Adrenal gland (tissue), 12 donors: ENCODE measurements around the gene ANKRD34A. TPM values are rescaled to one million over a fixed set of nuclear protein-coding genes. Genes with fewer than 3 reads are reported as not detected.

ENCODE experiments used
- DNase-seq, 7 donors: peaks; one replicate each; pipeline ENCODE4 v3.0.0-alpha.2; 2019 to 2020
- H3K27ac ChIP-seq, 5 donors: fragments of 200-600 bp; sonication (generic) in 4 of 5; 1 replicate in 3 of 5; 2 replicates in 2 of 5; pipeline versions ENCODE4 v1.5.1 to v1.8.0; 2016 to 2020; ENCODE audit warnings: mild to moderate bottlenecking in 1 of 5
- H3K27me3 ChIP-seq: fragments of 200-600 bp; 2 replicates; pipeline ENCODE4 v1.8.0; 2021
- H3K36me3 ChIP-seq, 2 donors: fragments of 200-600 bp; replicated peaks in 1 of 2; 1 replicate in 1 of 2; 2 replicates in 1 of 2; pipeline versions ENCODE4 v1.5.1 to v1.8.0; 2018 to 2022
- H3K4me1 ChIP-seq, 2 donors: fragments of 200-600 bp; replicated peaks in 1 of 2; 1 replicate in 1 of 2; 2 replicates in 1 of 2; pipeline versions ENCODE4 v1.5.1 to v1.8.0; 2018 to 2021
- H3K4me3 ChIP-seq, 4 donors: fragments of 200-600 bp; sonication (generic) in 3 of 4; one replicate each; pipeline ENCODE4 v1.5.1; 2016 to 2018
- H3K9me3 ChIP-seq, 3 donors: fragments of 200-600 bp; sonication (generic) in 1 of 3; replicated peaks in 1 of 3; 1 replicate in 2 of 3; 2 replicates in 1 of 3; pipeline versions ENCODE4 v1.5.1 to v1.8.0; 2016 to 2021
- POLR2A ChIP-seq, 2 donors: fragments of 450-650 bp; IDR thresholded peaks; one replicate each; pipeline ENCODE4 v1.6.1; 2017; ENCODE audit warnings: antibody characterized with exemption in 2 of 2, mild to moderate bottlenecking in 2 of 2, moderate library complexity in 1 of 2
- WGBS, 4 donors: extraction: QIAGEN DNeasy Blood & Tissue Kit in 2 of 4; methylation state at CpG; one replicate each; pipeline versions ENCODE4 v1.1.5 to v1.1.7; 2013 to 2017; 5-methylcytosine and 5-hydroxymethylcytosine counted together
- intact Hi-C, 2 donors: fragments of 100-400 bp; cut with DNase I; formaldehyde crosslinking; loops; one replicate each; pipeline versions ENCODE4 v1.14.1 to v1.15.0; 2022 to 2023
- polyA plus RNA-seq, 3 donors: library from polyadenylated mRNA; stranded (reverse); fragments of 200-250 nt in 2 of 3; fragments of 350-450 nt in 1 of 3; fragmentation: Illumina TruSeq in 1 of 3; extraction: RNeasy Lipid Tissue Mini Kit (QIAGEN cat#74804) in 1 of 3; gene quantifications; one replicate each; pipeline ENCODE4 v1.2.3, GENCODE V29; 2013 to 2014
- total RNA-seq, 9 donors: library from RNA; depleted of rRNA in 4 of 9; stranded (reverse); fragments of >200 nt in 4 of 9; fragments of 120-200 nt in 1 of 9; fragmentation: NEBNext Ultra II Directional in 1 of 9; extraction: Animal tissue kit (Norgen Biotek cat#: 25700) in 1 of 9; gene quantifications; one replicate each; pipeline versions ENCODE4 v1.1.0 to v1.2.4, GENCODE V29; 2013 to 2023
- TF ChIP-seq, protein P1 (sequence below), 6 experiments: fragments of 450-650 bp in 4 of 6; fragments of 200-600 bp in 2 of 6; sonication (generic) in 1 of 6; IDR thresholded peaks; 1 replicate in 5 of 6; 2 replicates in 1 of 6; pipeline versions ENCODE4 v1.5.1 to v1.8.0; 2016 to 2021; ENCODE audit warnings: antibody characterized with exemption in 6 of 6, mild to moderate bottlenecking in 2 of 6, moderate library complexity in 1 of 6
- donor health status: healthy with polysubstance abuse.
- donor health status: Bipolar disorder and iron deficiency.
- donor health status: DM: yes; HTN: yes; CAD: no.
- donor health status: DM: no; HTN: no; CAD: no.
- donor health status: DM: no; HTN: no; CAD: no.
- donor health status: DM: yes; HTN: yes; CAD: no.

ANKRD34A gene
- total and polyA plus RNA-seq, 12 donors: 0.24 to 2.5 (median 0.96) TPM

GRCh38 chr1:145992958-145993617 lies 28.7 kb upstream of the ANKRD34A start:
- TF ChIP-seq POLR2A (IDR thresholded peaks at IDR 0.05): no peak
- TF ChIP-seq, protein P1, sequence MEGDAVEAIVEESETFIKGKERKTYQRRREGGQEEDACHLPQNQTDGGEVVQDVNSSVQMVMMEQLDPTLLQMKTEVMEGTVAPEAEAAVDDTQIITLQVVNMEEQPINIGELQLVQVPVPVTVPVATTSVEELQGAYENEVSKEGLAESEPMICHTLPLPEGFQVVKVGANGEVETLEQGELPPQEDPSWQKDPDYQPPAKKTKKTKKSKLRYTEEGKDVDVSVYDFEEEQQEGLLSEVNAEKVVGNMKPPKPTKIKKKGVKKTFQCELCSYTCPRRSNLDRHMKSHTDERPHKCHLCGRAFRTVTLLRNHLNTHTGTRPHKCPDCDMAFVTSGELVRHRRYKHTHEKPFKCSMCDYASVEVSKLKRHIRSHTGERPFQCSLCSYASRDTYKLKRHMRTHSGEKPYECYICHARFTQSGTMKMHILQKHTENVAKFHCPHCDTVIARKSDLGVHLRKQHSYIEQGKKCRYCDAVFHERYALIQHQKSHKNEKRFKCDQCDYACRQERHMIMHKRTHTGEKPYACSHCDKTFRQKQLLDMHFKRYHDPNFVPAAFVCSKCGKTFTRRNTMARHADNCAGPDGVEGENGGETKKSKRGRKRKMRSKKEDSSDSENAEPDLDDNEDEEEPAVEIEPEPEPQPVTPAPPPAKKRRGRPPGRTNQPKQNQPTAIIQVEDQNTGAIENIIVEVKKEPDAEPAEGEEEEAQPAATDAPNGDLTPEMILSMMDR (IDR thresholded peaks at IDR 0.05): no peak
- H3K36me3 ChIP-seq: peaks cover 0 to 36% of the 10 kb centered on the region in 2 donors
- H3K9me3 ChIP-seq: no peaks in the 10 kb centered on the region
- no peak for DNase-seq
- no peaks in the 10 kb centered on the region for H3K27me3 ChIP-seq
- peak overlapping the region; percentile 83 to 94 (median 91) for H3K27ac ChIP-seq
- H3K4me3 ChIP-seq: peak overlapping the region; percentile 13 to 96 (median 86)
- peaks cover 20 to 28% of the 10 kb centered on the region in 2 donors for H3K4me1 ChIP-seq
- WGBS, 4 donors: 16 to 29% (median 21%) methylated on average over 5 of the region's 5 CpGs
- intact Hi-C loops: no loop called here

DNA sequence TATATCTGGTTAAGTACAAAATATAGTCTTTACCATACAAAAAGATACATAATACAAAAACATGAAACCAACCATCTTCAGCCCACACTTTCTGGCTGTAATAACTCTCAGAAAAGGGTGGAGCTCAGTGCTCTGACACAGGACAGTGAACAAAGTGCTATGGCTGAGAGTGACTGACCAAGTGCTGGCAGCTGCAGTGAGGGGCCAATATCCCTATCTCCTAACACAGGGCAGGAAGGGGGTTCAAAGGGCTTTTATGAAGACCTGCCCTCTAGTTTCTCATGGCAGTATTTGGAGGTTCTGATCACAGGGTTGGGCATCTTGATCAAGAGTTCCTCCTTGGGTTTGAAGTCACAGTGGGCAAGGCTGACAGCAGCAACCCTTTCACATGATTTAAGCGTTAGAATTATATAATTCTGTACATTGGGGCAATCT lies 28.1 kb upstream of the ANKRD34A start:
- peaks cover 16 to 26% of the 10 kb centered on the region in 2 donors for H3K4me1 ChIP-seq
- H3K27me3 ChIP-seq: no peaks in the 10 kb centered on the region
- H3K27ac ChIP-seq: peak overlapping the region; percentile 33 to 94 (median 91)
- intact Hi-C loops: no loop called here
- TF ChIP-seq, protein P1 (IDR thresholded peaks at IDR 0.05): no peak
- TF ChIP-seq POLR2A (IDR thresholded peaks at IDR 0.05): peak; percentile 3 to 8
- peak in 3 of 7 donors; percentile 28 to 55 (median 43) for DNase-seq
- peaks cover 0 to 36% of the 10 kb centered on the region in 2 donors for H3K36me3 ChIP-seq
- H3K9me3 ChIP-seq: no peaks in the 10 kb centered on the region
- 53 to 71% (median 66%) methylated on average over 1 of the region's 1 CpG for WGBS, 4 donors
- H3K4me3 ChIP-seq: peak overlapping the region in 2 of 4 donors; percentile 80 to 92

DNA sequence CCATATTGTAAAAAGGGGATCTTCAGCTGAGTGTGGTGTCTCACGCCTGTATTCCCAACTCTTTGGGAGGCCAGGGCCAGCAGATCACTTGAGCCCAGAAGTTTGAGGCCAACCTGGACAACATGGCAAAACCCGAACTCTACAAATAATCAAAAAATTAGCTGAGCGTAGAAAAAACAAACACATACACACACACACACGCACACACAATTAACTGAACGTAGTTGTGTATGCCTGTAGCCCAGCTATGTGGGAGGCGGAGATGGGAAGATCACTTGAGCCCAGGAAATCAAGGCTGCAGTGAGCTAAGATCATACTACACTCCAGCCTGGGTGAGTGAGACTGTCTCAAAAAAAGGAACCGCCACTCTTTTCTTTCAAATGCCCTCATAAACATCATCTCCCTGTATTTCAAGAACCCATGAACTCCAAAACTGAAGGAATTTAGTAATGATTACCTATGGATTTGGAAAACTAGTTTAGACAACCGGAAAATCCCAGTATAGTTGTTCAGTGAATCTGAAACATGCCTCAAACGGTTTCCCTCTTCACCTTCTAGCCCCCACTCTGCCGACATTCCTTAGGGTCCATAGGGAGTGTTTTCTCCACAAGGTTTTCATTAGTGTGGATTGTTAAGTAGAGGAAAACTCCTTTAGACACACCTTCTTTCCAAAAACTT lies 27.5 kb upstream of the ANKRD34A start:
- intact Hi-C loops: no loop called here
- Histone ChIP-seq H3K36me3 (peaks cover 0 to 36% of the 10 kb centered on the region in 2 donors), H3K9me3 (no peaks in the 10 kb centered on the region), H3K27me3 (no peaks in the 10 kb centered on the region), H3K27ac (peak overlapping the region; percentile 33 to 94 (median 91)), H3K4me3 (peak overlapping the region in 2 of 4 donors; percentile 80 to 92), H3K4me1 (peaks cover 16 to 28% of the 10 kb centered on the region in 2 donors)
- DNase-seq: peak in 5 of 7 donors; percentile 49 to 71 (median 53)
- WGBS, 4 donors: 43 to 60% (median 58%) methylated on average over 10 of the region's 10 CpGs
- TF ChIP-seq, protein P1 (IDR thresholded peaks at IDR 0.05): no peak
- peak; percentile 42 to 77 for TF ChIP-seq POLR2A (IDR thresholded peaks at IDR 0.05)

GRCh38 chr1:145990249-145990855 lies 26.0 kb upstream of the ANKRD34A start:
- H3K36me3 ChIP-seq: peaks cover 0 to 31% of the 10 kb centered on the region in 2 donors
- no peaks in the 10 kb centered on the region for H3K9me3 ChIP-seq
- H3K27me3 ChIP-seq: no peaks in the 10 kb centered on the region
- TF ChIP-seq POLR2A (IDR thresholded peaks at IDR 0.05): peak; percentile 16 to 62
- TF ChIP-seq, protein P1 (IDR thresholded peaks at IDR 0.05): peak in 1 of 6 experiments; percentile 14
- peak overlapping the region; percentile 42 to 94 (median 83) for H3K27ac ChIP-seq
- peak overlapping the region in 1 of 4 donors; percentile 80 for H3K4me3 ChIP-seq
- peak in 5 of 7 donors; percentile 31 to 75 (median 63) for DNase-seq
- peaks cover 28 to 43% of the 10 kb centered on the region in 2 donors for H3K4me1 ChIP-seq
- intact Hi-C loops: no loop called here
- WGBS, 4 donors: 64 to 75% (median 68%) methylated on average over 7 of the region's 7 CpGs
